Psoas muscle (tissue), 8 donors: Measurements from ENCODE around the gene LSAMP. TPM values are rescaled to one million over a fixed set of nuclear protein-coding genes. Genes with fewer than 3 reads are reported as not detected.

Experiments used
- ATAC-seq, 4 donors: fragments of 200-7000 bp; cut with Tn5 transposase; one replicate each; pipeline ENCODE4 v1.9.1; 2020; ENCODE audit warnings: moderate library complexity in 3 of 4, mild to moderate bottlenecking in 2 of 4
- DNase-seq, 2 donors: peaks; one replicate each; pipeline ENCODE4 v3.0.0-alpha.2; 2020
- H3K27ac ChIP-seq: fragments of 200-600 bp; one replicate; pipeline ENCODE4 v1.8.0; 2022
- H3K27me3 ChIP-seq, 3 donors: fragments of 200-600 bp in 1 of 3; one replicate each; pipeline versions ENCODE4 v1.6.1 to v1.8.0; 2013 to 2022; ENCODE audit warnings: low read length in 2 of 3, mild to moderate bottlenecking in 2 of 3, moderate library complexity in 1 of 3; ENCODE audit not compliant: insufficient read depth in 3 of 3
- H3K36me3 ChIP-seq, 2 donors: fragments of 200-600 bp in 1 of 2; one replicate each; pipeline versions ENCODE4 v1.6.1 to v1.8.0; 2013 to 2022; ENCODE audit warnings: low read depth in 1 of 2, mild to moderate bottlenecking in 1 of 2, moderate library complexity in 1 of 2; ENCODE audit not compliant: insufficient read depth in 1 of 2
- H3K4me1 ChIP-seq: fragments of 200-600 bp; one replicate; pipeline ENCODE4 v1.8.0; 2022
- H3K4me3 ChIP-seq: fragments of 200-600 bp; one replicate; pipeline ENCODE4 v1.8.0; 2022; ENCODE audit warnings: mild to moderate bottlenecking
- H3K9me3 ChIP-seq: fragments of 200-600 bp; one replicate; pipeline ENCODE4 v1.8.0; 2022
- CTCF ChIP-seq: fragments of 200-600 bp; IDR thresholded peaks from one replicate; pipeline ENCODE4 v1.8.0; 2022; ENCODE audit warnings: antibody characterized with exemption
- whole genome bisulfite sequencing, 3 donors: extraction: QIAGEN DNeasy Blood & Tissue Kit; methylation state at CpG; one replicate each; pipeline versions ENCODE4 v1.1.6 to v1.1.7; 2013; 5-methylcytosine and 5-hydroxymethylcytosine counted together
- intact Hi-C, 2 donors: fragments of 100-400 bp; cut with DNase I; formaldehyde crosslinking; loops; one replicate each; pipeline versions ENCODE4 v1.11.0 to v1.14.2; 2022
- polyA plus RNA-seq, 3 donors: library from polyadenylated mRNA; stranded (reverse); fragments of 200-250 nt; gene quantifications; one replicate each; pipeline ENCODE4 v1.2.3, GENCODE V29; 2013
- total RNA-seq, 4 donors: library from RNA; stranded (reverse); fragmentation: NEBNext Ultra II Directional in 2 of 4; extraction: Animal tissue kit (Norgen Biotek cat#: 25700) in 2 of 4; gene quantifications; one replicate each; pipeline versions ENCODE4 v1.2.1 to v1.2.4, GENCODE V29; 2021 to 2023
- donor health status: healthy with polysubstance abuse.
- donor health status: DM: no; HTN: no; CAD: no; lungs with moderate emphysema.
- donor health status: Bipolar disorder and iron deficiency.
- donor health status: healthy.
- donor health status: DM: yes; HTN: yes; CAD: no.
- donor health status: DM: no; HTN: no; CAD: no.
- donor health status: DM: no; HTN: no; CAD: no.
- donor health status: DM: yes; HTN: yes; CAD: no.

Gene LSAMP
- total and polyA plus RNA-seq, 7 donors: 0.01 to 0.17 (median 0.04) TPM; not detected in 4

GRCh38 chr3:116348216-116348615 is 97.1 kb downstream of the LSAMP start:
- intact Hi-C loops: no loop called here
- ATAC-seq: no peak
- TF ChIP-seq CTCF: no peak
- WGBS, 3 donors: 76 to 80% (median 78%) methylated on average over 3 of the region's 3 CpGs
- Histone ChIP-seq H3K36me3 (no peaks in the 10 kb centered on the region), H3K4me3 (no peak overlapping the region), H3K9me3 (no peaks in the 10 kb centered on the region), H3K27me3 (no peaks in the 10 kb centered on the region), H3K4me1 (no peaks in the 10 kb centered on the region), H3K27ac (no peak overlapping the region)
- no peak for DNase-seq

GRCh38 chr3:116342499-116342898 is 102.8 kb downstream of the LSAMP start:
- no peak for TF ChIP-seq CTCF
- Histone ChIP-seq H3K27me3 (no peaks in the 10 kb centered on the region), H3K27ac (no peak overlapping the region), H3K36me3 (no peaks in the 10 kb centered on the region), H3K4me1 (no peaks in the 10 kb centered on the region), H3K9me3 (no peaks in the 10 kb centered on the region), H3K4me3 (no peak overlapping the region)
- intact Hi-C loops: no loop called here
- WGBS, 3 donors: 56 to 64% (median 60%) methylated on average over 2 of the region's 2 CpGs
- ATAC-seq (no peak), DNase-seq (no peak)

- no peak for DNase-seq
- no peaks in the 10 kb centered on the region for H3K36me3 ChIP-seq
- no peaks in the 10 kb centered on the region for H3K27me3 ChIP-seq
- H3K4me1 ChIP-seq: no peaks in the 10 kb centered on the region
- H3K9me3 ChIP-seq: no peaks in the 10 kb centered on the region
- no peak for TF ChIP-seq CTCF
- no peak overlapping the region for H3K27ac ChIP-seq
- intact Hi-C loops: no loop called here
- ATAC-seq: no peak
- no peak overlapping the region for H3K4me3 ChIP-seq
Observed at GRCh38 chr3:116341899-116342298, 103.4 kb downstream of the LSAMP start.

- H3K27ac ChIP-seq: no peak overlapping the region
- WGBS, 3 donors: 70 to 81% (median 81%) methylated on average over 2 of the region's 2 CpGs
- TF ChIP-seq CTCF: no peak
Observed at GRCh38 chr3:116341381-116341780, 103.9 kb downstream of the LSAMP start.

GRCh38 chr3:116340680-116341216 is 104.5 kb downstream of the LSAMP start:
- WGBS, 3 donors: 54 to 82% (median 59%) methylated on average over 1 of the region's 1 CpG
- Histone ChIP-seq H3K4me3 (no peak overlapping the region), H3K36me3 (no peaks in the 10 kb centered on the region), H3K27me3 (no peaks in the 10 kb centered on the region), H3K27ac (no peak overlapping the region), H3K9me3 (no peaks in the 10 kb centered on the region), H3K4me1 (no peaks in the 10 kb centered on the region)
- intact Hi-C loops: no loop called here
- no peak for TF ChIP-seq CTCF
- DNase-seq: no peak
- no peak for ATAC-seq

More at GRCh38 chr3:116341381-116341780, 103.9 kb downstream of the LSAMP start:
- ATAC-seq: no peak
- Histone ChIP-seq H3K9me3 (no peaks in the 10 kb centered on the region), H3K4me3 (no peak overlapping the region), H3K36me3 (no peaks in the 10 kb centered on the region), H3K27me3 (no peaks in the 10 kb centered on the region), H3K4me1 (no peaks in the 10 kb centered on the region)
- intact Hi-C loops: no loop called here
- no peak for DNase-seq
